ENCODE results near the gene MLYCD.

DNA sequence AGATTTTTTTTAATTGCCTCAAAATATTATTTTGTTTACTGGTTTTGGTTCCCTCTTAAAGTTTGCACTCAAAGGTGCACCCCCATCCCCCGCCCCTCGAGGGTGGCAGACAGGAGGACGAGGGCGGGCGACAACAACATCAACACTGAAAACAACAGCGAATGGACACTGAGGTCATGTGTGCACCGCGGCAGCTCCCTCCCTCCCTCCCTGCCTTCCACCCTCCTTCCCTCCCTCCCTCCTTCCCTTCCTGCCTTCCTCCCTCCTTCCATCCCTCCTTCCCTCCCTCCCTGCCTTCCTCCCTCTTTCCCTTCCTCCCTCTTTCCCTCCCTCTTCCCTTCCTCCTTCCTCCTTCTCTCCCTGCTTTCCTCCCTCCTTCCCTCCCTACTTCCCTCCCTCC is 52.6 kb downstream of the MLYCD start:
- TF ChIP-seq, protein P1, sequence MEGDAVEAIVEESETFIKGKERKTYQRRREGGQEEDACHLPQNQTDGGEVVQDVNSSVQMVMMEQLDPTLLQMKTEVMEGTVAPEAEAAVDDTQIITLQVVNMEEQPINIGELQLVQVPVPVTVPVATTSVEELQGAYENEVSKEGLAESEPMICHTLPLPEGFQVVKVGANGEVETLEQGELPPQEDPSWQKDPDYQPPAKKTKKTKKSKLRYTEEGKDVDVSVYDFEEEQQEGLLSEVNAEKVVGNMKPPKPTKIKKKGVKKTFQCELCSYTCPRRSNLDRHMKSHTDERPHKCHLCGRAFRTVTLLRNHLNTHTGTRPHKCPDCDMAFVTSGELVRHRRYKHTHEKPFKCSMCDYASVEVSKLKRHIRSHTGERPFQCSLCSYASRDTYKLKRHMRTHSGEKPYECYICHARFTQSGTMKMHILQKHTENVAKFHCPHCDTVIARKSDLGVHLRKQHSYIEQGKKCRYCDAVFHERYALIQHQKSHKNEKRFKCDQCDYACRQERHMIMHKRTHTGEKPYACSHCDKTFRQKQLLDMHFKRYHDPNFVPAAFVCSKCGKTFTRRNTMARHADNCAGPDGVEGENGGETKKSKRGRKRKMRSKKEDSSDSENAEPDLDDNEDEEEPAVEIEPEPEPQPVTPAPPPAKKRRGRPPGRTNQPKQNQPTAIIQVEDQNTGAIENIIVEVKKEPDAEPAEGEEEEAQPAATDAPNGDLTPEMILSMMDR (IDR thresholded peaks at IDR 0.05) = no peak
- TF ChIP-seq POLR2A (IDR thresholded peaks at IDR 0.05) = no peak

Data from uterus (tissue), 2 donors.